ENCODE results near the gene PRKAR1B. TPM values are rescaled to one million over a fixed set of nuclear protein-coding genes. Genes with fewer than 3 reads are reported as not detected.

The PRKAR1B gene
- total RNA-seq, 1 experiment from 2014 or later = 14.1 TPM

DNA sequence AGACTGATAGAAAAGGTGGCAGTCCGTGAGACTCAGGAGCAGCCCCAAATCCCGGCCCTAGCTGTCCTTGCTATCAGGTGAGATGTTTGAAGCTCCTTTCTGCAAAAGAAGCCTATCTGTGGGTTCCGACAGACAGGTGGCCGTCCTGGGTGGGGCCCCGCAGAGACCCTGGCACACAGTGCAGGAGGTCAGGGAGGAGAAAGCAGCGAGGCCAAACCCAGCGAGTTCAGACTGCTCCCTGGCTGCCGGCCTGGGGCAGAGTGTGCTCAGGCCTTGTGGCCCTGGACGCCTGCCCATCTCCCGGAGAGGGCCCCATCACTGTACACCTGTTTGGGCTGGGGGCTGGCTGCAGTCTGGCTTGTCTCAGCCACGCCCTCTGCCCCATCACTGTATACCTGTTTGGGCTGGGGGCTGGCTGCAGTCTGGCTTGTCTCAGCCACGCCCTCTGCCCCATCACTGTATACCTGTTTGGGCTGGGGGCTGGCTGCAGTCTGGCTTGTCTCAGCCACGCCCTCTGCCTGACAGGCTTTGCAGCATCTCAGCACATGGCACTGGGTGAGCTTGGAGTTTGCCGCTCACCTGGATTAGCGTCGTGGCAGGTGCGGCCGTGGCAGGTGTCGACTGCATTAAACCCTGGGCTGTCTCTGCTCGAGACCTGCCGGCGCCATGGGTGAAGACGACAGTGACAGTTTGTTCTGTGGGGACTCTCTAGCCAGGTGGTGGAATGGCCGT, 11.8 kb upstream of the PRKAR1B start:
- peaks cover 70% of the 10 kb centered on the region for H3K79me2 ChIP-seq (ENCODE audit: insufficient read depth, low read length)
- H3K9me3 ChIP-seq (ENCODE audit: control insufficient read depth in 1 of 2, insufficient read depth in 1 of 2, low read depth in 1 of 2, low read length in 2 of 2) = peaks cover 10 to 15% of the 10 kb centered on the region in 2 experiments; a peak in 2 of 4 replicates
- DNase-seq (ENCODE audit: low read depth, low spot score) = no peak
- no peak for TF ChIP-seq TCF7L2 (IDR thresholded peaks at IDR 0.05; ENCODE audit: borderline replicate concordance, extremely low read depth, insufficient read depth, insufficient read length)
- no peak for TF ChIP-seq EGR1 (IDR thresholded peaks at IDR 0.05; ENCODE audit: low read depth)
- no peak for TF ChIP-seq ZFX (IDR thresholded peaks at IDR 0.05)
- TF ChIP-seq, protein P1, sequence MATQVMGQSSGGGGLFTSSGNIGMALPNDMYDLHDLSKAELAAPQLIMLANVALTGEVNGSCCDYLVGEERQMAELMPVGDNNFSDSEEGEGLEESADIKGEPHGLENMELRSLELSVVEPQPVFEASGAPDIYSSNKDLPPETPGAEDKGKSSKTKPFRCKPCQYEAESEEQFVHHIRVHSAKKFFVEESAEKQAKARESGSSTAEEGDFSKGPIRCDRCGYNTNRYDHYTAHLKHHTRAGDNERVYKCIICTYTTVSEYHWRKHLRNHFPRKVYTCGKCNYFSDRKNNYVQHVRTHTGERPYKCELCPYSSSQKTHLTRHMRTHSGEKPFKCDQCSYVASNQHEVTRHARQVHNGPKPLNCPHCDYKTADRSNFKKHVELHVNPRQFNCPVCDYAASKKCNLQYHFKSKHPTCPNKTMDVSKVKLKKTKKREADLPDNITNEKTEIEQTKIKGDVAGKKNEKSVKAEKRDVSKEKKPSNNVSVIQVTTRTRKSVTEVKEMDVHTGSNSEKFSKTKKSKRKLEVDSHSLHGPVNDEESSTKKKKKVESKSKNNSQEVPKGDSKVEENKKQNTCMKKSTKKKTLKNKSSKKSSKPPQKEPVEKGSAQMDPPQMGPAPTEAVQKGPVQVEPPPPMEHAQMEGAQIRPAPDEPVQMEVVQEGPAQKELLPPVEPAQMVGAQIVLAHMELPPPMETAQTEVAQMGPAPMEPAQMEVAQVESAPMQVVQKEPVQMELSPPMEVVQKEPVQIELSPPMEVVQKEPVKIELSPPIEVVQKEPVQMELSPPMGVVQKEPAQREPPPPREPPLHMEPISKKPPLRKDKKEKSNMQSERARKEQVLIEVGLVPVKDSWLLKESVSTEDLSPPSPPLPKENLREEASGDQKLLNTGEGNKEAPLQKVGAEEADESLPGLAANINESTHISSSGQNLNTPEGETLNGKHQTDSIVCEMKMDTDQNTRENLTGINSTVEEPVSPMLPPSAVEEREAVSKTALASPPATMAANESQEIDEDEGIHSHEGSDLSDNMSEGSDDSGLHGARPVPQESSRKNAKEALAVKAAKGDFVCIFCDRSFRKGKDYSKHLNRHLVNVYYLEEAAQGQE (IDR thresholded peaks at IDR 0.05; ENCODE audit: low read depth) = no peak
- TF ChIP-seq, protein P2, sequence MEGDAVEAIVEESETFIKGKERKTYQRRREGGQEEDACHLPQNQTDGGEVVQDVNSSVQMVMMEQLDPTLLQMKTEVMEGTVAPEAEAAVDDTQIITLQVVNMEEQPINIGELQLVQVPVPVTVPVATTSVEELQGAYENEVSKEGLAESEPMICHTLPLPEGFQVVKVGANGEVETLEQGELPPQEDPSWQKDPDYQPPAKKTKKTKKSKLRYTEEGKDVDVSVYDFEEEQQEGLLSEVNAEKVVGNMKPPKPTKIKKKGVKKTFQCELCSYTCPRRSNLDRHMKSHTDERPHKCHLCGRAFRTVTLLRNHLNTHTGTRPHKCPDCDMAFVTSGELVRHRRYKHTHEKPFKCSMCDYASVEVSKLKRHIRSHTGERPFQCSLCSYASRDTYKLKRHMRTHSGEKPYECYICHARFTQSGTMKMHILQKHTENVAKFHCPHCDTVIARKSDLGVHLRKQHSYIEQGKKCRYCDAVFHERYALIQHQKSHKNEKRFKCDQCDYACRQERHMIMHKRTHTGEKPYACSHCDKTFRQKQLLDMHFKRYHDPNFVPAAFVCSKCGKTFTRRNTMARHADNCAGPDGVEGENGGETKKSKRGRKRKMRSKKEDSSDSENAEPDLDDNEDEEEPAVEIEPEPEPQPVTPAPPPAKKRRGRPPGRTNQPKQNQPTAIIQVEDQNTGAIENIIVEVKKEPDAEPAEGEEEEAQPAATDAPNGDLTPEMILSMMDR (IDR thresholded peaks at IDR 0.05 in 2 of 3, conservative IDR thresholded peaks at IDR 0.05 in 1 of 3; ENCODE audit: borderline replicate concordance in 1 of 3, insufficient read depth in 1 of 3, low read depth in 2 of 3, low read length in 2 of 3) = no peak
- H3K27ac ChIP-seq (ENCODE audit: low read depth, low read length) = no peak overlapping the region
- ChIA-PET RAD21 (ENCODE audit: low non-redundant PET in 1 of 2, low total read pairs in 2 of 2, uncharacterized antibody in 2 of 2, unreplicated experiment in 2 of 2) (interaction anchor here in 1 of 2 experiments (0.6 kb wide), 1 partner anchor 406 kb away, joined by 3 read pairs; no protein-coding TSS in a partner anchor), POLR2A (no interaction called here), CTCF (no interaction called here)
- H3K9me2 ChIP-seq (ENCODE audit: insufficient read depth) = no peaks in the 10 kb centered on the region
- no peak overlapping the region for H3K9ac ChIP-seq (ENCODE audit: low read length)
- no peak overlapping the region for H3K4me2 ChIP-seq (ENCODE audit: low read length)
- peaks cover 4 to 25% of the 10 kb centered on the region in 2 experiments; a peak in 3 of 4 replicates for H3K36me3 ChIP-seq (ENCODE audit: control insufficient read depth in 1 of 2, insufficient read depth in 2 of 2, low read length in 2 of 2)
- no peak for ATAC-seq
- H4K20me1 ChIP-seq (ENCODE audit: insufficient read depth) = no peaks in the 10 kb centered on the region
- no TSS peak for BruUV-seq (replicated peaks)
- H2AFZ ChIP-seq (ENCODE audit: low read depth, low read length, poor library complexity, severe bottlenecking) = no peak overlapping the region
- H3K4me3 ChIP-seq (replicated peaks in 1 of 2; ENCODE audit: low read depth in 1 of 2, low read length in 2 of 2) = no peak overlapping the region
- no peaks in the 10 kb centered on the region for H3K27me3 ChIP-seq (ENCODE audit: insufficient read depth, low read length)
- intact Hi-C loops (cut with micrococcal nuclease) = no loop called here
- H3K4me1 ChIP-seq (ENCODE audit: control insufficient read depth in 1 of 2, insufficient read depth in 2 of 2, low read length in 2 of 2) = peaks cover 0 to 6% of the 10 kb centered on the region in 2 experiments; a peak in 1 of 4 replicates

All from HCT116 (cell line).